CD14-positive monocyte (primary cell): ENCODE measurements around the gene CDH4. TPM values are rescaled to one million over a fixed set of nuclear protein-coding genes. Genes with fewer than 3 reads are reported as not detected.

Source experiments
- DNase-seq, 3 donors: peaks; one replicate each; pipeline ENCODE4 v3.0.0-alpha.2; 2011 to 2022
- H2AFZ ChIP-seq: 2 replicates; pipeline ENCODE4 v1.6.0; 2012; ENCODE audit warnings: mild to moderate bottlenecking, low read depth, low read length, inconsistent platforms; ENCODE audit not compliant: insufficient read depth, poor library complexity, severe bottlenecking
- H3K27ac ChIP-seq, 2 donors: 1 replicate in 1 of 2; 2 replicates in 1 of 2; pipeline ENCODE4 v1.5.1; 2012 to 2013; ENCODE audit warnings: low read length in 2 of 2, control low read depth in 1 of 2, inconsistent platforms in 1 of 2, low read depth in 1 of 2, mild to moderate bottlenecking in 1 of 2
- H3K27me3 ChIP-seq, 2 donors: one replicate each; pipeline versions ENCODE4 v1.6.0 to v1.6.1; 2011 to 2013; ENCODE audit warnings: low read length in 2 of 2; ENCODE audit not compliant: control insufficient read depth in 2 of 2, insufficient read depth in 2 of 2
- H3K36me3 ChIP-seq, 2 donors: replicated peaks in 1 of 2; 1 replicate in 1 of 2; 2 replicates in 1 of 2; pipeline versions ENCODE4 v1.5.1 to v1.6.1; 2012 to 2013; ENCODE audit warnings: low read length in 2 of 2, control low read depth in 1 of 2, inconsistent platforms in 1 of 2, mild to moderate bottlenecking in 1 of 2; ENCODE audit not compliant: insufficient read depth in 2 of 2, control insufficient read depth in 1 of 2
- H3K4me1 ChIP-seq, 2 donors: 1 replicate in 1 of 2; 2 replicates in 1 of 2; pipeline versions ENCODE4 v1.5.1 to v1.6.1; 2012 to 2013; ENCODE audit warnings: low read length in 2 of 2, control low read depth in 1 of 2, inconsistent platforms in 1 of 2, mild to moderate bottlenecking in 1 of 2, moderate library complexity in 1 of 2; ENCODE audit not compliant: insufficient read depth in 2 of 2, control insufficient read depth in 1 of 2
- H3K4me2 ChIP-seq: replicated peaks from 2 replicates; pipeline ENCODE3; 2012; ENCODE audit warnings: low read length, moderate library complexity, mild to moderate bottlenecking; ENCODE audit not compliant: poor library complexity, severe bottlenecking; ENCODE audit errors: extremely low read depth
- H3K4me3 ChIP-seq, 3 experiments: fragments of 200-600 bp in 1 of 3; sonication (generic) in 1 of 3; replicated peaks in 1 of 3; 1 replicate in 2 of 3; 2 replicates in 1 of 3; pipeline ENCODE4 v1.5.1; 2011 to 2013; ENCODE audit warnings: low read length in 3 of 3, mild to moderate bottlenecking in 3 of 3, control low read depth in 2 of 3, low read depth in 2 of 3, inconsistent platforms in 1 of 3, moderate library complexity in 1 of 3
- H3K79me2 ChIP-seq: 2 replicates; pipeline ENCODE4 v1.6.0; 2012; ENCODE audit warnings: mild to moderate bottlenecking, control low read depth, inconsistent platforms, low read length, moderate library complexity; ENCODE audit not compliant: insufficient read depth
- H3K9ac ChIP-seq: 2 replicates; pipeline ENCODE4 v1.6.0; 2017; ENCODE audit warnings: low read length, mild to moderate bottlenecking; ENCODE audit not compliant: insufficient read depth, poor library complexity, severe bottlenecking
- H3K9me3 ChIP-seq, 2 donors: replicated peaks in 1 of 2; 1 replicate in 1 of 2; 2 replicates in 1 of 2; pipeline versions ENCODE4 v1.5.1 to v1.6.1; 2012 to 2013; ENCODE audit warnings: low read length in 2 of 2, control low read depth in 1 of 2; ENCODE audit not compliant: control insufficient read depth in 1 of 2, insufficient read depth in 1 of 2
- H4K20me1 ChIP-seq: 2 replicates; pipeline ENCODE4 v1.6.0; 2012; ENCODE audit warnings: mild to moderate bottlenecking, low read length, control low read depth, moderate library complexity; ENCODE audit not compliant: insufficient read depth
- H3K27ac Mint-ChIP-seq, 7 donors: one replicate each; pipeline ENCODE4 v1.8.0; 2020; ENCODE audit warnings: mild to moderate bottlenecking in 7 of 7, mixed read lengths in 7 of 7, moderate library complexity in 6 of 7, inconsistent platforms in 2 of 7
- H3K27me3 Mint-ChIP-seq, 3 donors: one replicate each; pipeline ENCODE4 v1.8.0; 2021 to 2022; ENCODE audit warnings: low read depth in 3 of 3, mild to moderate bottlenecking in 3 of 3, mixed read lengths in 3 of 3, moderate library complexity in 3 of 3, inconsistent platforms in 1 of 3
- H3K36me3 Mint-ChIP-seq, 2 donors: one replicate each; pipeline ENCODE4 v1.8.0; 2020; ENCODE audit warnings: mixed read lengths in 2 of 2, inconsistent platforms in 1 of 2, mild to moderate bottlenecking in 1 of 2
- H3K4me1 Mint-ChIP-seq: one replicate; pipeline ENCODE4 v1.8.0; 2020; ENCODE audit warnings: mild to moderate bottlenecking, mixed read lengths
- H3K4me3 Mint-ChIP-seq, 2 donors: one replicate each; pipeline ENCODE4 v1.8.0; 2020; ENCODE audit warnings: mild to moderate bottlenecking in 2 of 2, mixed read lengths in 2 of 2, moderate library complexity in 1 of 2
- H3K9me3 Mint-ChIP-seq, 7 donors: one replicate each; pipeline ENCODE4 v1.8.0; 2020 to 2022; ENCODE audit warnings: mixed read lengths in 7 of 7, mild to moderate bottlenecking in 6 of 7, moderate library complexity in 6 of 7, inconsistent platforms in 2 of 7
- WGBS: methylation state at CpG from one replicate; pipeline ENCODE4 v1.1.5; 2013; ENCODE audit warnings: missing lambda C conversion rate; ENCODE audit not compliant: insufficient coverage; 5-methylcytosine and 5-hydroxymethylcytosine counted together
- intact Hi-C, 2 donors: fragments of 100-400 bp; cut with micrococcal nuclease; formaldehyde crosslinking; loops; one replicate each; pipeline versions ENCODE4 v1.15.0 to v1.15.1; 2023
- polyA plus RNA-seq, 3 donors: library from polyadenylated mRNA; depleted of rRNA in 1 of 3; unstranded in 2 of 3; stranded (reverse) in 1 of 3; fragments of 300-500 nt in 2 of 3; fragments of >200 nt in 1 of 3; fragmentation: Illumina TruSeq in 2 of 3; gene quantifications; 1 replicate in 2 of 3; 2 replicates in 1 of 3; pipeline ENCODE4 v1.2.3, GENCODE V29; 2012 to 2021
- TF ChIP-seq, protein P1 (sequence below): fragments of 200-600 bp; IDR thresholded peaks from one replicate; pipeline ENCODE4 v1.8.0; 2022; ENCODE audit warnings: antibody characterized with exemption, mild to moderate bottlenecking

The CDH4 gene
- polyA plus RNA-seq, 3 donors: not detected

- H3K4me1 ChIP-seq: no peaks in the 10 kb centered on the region
- Mint-ChIP-seq H3K36me3 (no peaks in the 10 kb centered on the region), H3K9me3 (peaks cover 0 to 51% (median 33%) of the 10 kb centered on the region in 7 donors), H3K27ac (no peak overlapping the region), H3K4me3 (no peak overlapping the region), H3K27me3 (peaks cover 0 to 1% (median 1%) of the 10 kb centered on the region in 3 donors), H3K4me1 (no peaks in the 10 kb centered on the region)
- H3K4me2 ChIP-seq: no peak overlapping the region
- no peak overlapping the region for H3K4me3 ChIP-seq
- no peak overlapping the region for H2AFZ ChIP-seq
- intact Hi-C loops: no loop called here
- H3K27ac ChIP-seq: no peak overlapping the region
- WGBS: 80% methylated on average over 9 of the region's 10 CpGs
- no peaks in the 10 kb centered on the region for H4K20me1 ChIP-seq
- no peaks in the 10 kb centered on the region for H3K79me2 ChIP-seq
- no peak overlapping the region for H3K9ac ChIP-seq
- peaks cover 0 to 88% of the 10 kb centered on the region in 2 donors for H3K9me3 ChIP-seq
- TF ChIP-seq, protein P1, sequence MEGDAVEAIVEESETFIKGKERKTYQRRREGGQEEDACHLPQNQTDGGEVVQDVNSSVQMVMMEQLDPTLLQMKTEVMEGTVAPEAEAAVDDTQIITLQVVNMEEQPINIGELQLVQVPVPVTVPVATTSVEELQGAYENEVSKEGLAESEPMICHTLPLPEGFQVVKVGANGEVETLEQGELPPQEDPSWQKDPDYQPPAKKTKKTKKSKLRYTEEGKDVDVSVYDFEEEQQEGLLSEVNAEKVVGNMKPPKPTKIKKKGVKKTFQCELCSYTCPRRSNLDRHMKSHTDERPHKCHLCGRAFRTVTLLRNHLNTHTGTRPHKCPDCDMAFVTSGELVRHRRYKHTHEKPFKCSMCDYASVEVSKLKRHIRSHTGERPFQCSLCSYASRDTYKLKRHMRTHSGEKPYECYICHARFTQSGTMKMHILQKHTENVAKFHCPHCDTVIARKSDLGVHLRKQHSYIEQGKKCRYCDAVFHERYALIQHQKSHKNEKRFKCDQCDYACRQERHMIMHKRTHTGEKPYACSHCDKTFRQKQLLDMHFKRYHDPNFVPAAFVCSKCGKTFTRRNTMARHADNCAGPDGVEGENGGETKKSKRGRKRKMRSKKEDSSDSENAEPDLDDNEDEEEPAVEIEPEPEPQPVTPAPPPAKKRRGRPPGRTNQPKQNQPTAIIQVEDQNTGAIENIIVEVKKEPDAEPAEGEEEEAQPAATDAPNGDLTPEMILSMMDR: no peak
- DNase-seq: no peak
- H3K27me3 ChIP-seq: no peaks in the 10 kb centered on the region
- H3K36me3 ChIP-seq: no peaks in the 10 kb centered on the region
These were observed 48.6 kb downstream of the CDH4 start for GRCh38 chr20:61300709-61301108.

DNA sequence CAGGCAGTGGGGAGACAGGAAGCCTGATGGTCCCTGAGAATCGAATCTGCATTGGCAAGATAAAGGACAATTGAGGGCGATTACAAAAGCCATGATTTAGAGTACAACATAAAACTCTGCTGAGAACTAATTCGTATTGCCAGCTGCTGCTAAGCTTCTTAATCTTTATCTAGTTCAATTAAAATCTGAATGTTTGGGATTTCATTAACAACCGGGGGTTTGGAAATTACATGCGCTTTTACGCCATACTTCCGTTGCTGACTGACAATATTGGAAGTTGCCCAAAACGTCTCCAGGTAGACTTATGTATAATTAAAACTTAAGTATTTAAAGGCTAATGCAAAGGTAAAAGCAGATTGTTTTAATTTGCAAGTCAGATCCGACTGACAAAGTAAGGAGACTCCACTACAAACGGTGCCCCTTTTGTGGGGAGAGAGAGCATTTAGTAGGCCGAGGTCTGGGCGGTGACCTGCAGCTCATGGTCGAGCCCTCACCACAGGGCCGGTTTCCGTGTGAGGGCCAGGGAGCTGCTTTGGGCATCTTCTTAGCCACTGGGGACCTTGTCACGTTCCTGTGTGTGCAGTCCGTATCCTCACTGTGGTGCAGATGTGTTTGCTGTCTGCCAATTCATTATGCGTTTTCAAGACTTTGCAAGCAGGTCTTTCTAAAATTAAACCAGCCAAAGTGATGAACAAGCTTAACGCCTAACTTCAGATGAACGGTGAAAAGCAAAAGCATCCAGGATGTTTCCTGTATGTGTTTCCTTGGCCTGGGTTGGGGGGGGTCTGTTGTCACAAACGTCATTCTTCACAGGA, 49.9 kb downstream of the CDH4 start:
- H3K79me2 ChIP-seq: no peaks in the 10 kb centered on the region
- H3K27ac ChIP-seq: no peak overlapping the region
- no peak for DNase-seq
- peaks cover 0 to 46% (median 31%) of the 10 kb centered on the region in 7 donors for H3K9me3 Mint-ChIP-seq
- intact Hi-C loops: no loop called here
- no peak overlapping the region for H3K27ac Mint-ChIP-seq
- TF ChIP-seq, protein P1: no peak
- no peak overlapping the region for H3K4me3 ChIP-seq
- no peaks in the 10 kb centered on the region for H3K36me3 Mint-ChIP-seq
- H3K9me3 ChIP-seq: peaks cover 0 to 81% of the 10 kb centered on the region in 2 donors
- H3K4me2 ChIP-seq: no peak overlapping the region
- H3K27me3 ChIP-seq: no peaks in the 10 kb centered on the region
- 94% methylated on average over 8 of the region's 21 CpGs for WGBS
- H3K27me3 Mint-ChIP-seq: peaks cover 0 to 1% (median 1%) of the 10 kb centered on the region in 3 donors
- no peak overlapping the region for H3K4me3 Mint-ChIP-seq
- no peaks in the 10 kb centered on the region for H3K4me1 ChIP-seq
- H3K36me3 ChIP-seq: no peaks in the 10 kb centered on the region
- H3K9ac ChIP-seq: no peak overlapping the region
- no peak overlapping the region for H2AFZ ChIP-seq
- no peaks in the 10 kb centered on the region for H4K20me1 ChIP-seq
- H3K4me1 Mint-ChIP-seq: no peaks in the 10 kb centered on the region
